A549 (cell line): ENCODE results near the gene SRL. TPM values are rescaled to one million over a fixed set of nuclear protein-coding genes. Genes with fewer than 3 reads are reported as not detected.

Source experiments
- ATAC-seq, 2 experiments: fragments of 200-7000 bp in 1 of 2; fragments of >200 bp in 1 of 2; cut with Nextera tagmentation in 1 of 2; cut with Tn5 transposase in 1 of 2; 3 replicates each; pipeline versions ENCODE4 v1.8.0 to v1.9.1; 2018 to 2020; ENCODE audit warnings: mild to moderate bottlenecking in 1 of 2, moderate library complexity in 1 of 2
- CTCF ChIA-PET: fragments of 300-600 bp; sonication (Branson Sonifier 250); formaldehyde crosslinking; extraction: SDS; loops from one replicate; lab custom pipeline; 2021; ENCODE audit warnings: antibody characterized with exemption, inconsistent platforms; lab: Yijun Ruan, JAX
- POLR2A ChIA-PET: fragments of 350-600 bp; formaldehyde crosslinking; extraction: SDS; loops from one replicate; lab custom pipeline; 2021; ENCODE audit warnings: antibody characterized with exemption, inconsistent platforms; lab: Yijun Ruan, JAX
- DNase-seq, 2 experiments: peaks; one replicate each; pipeline versions ENCODE4 v3.0.0 to v3.0.0-alpha.2; 2011 to 2016; ENCODE audit warnings: low read depth in 1 of 2, low spot score in 1 of 2
- FAIRE-seq: peaks from 2 replicates; lab custom pipeline; 2011; peaks lifted over from hg19 to GRCh38; lab: Jason Lieb, UNC
- H3K27ac ChIP-seq, 2 experiments: fragments of >200 bp; sonication (Bioruptor Twin); formaldehyde crosslinking; 3 replicates each; pipeline ENCODE4 v1.5.1; 2016 to 2017
- H3K4me1 ChIP-seq: fragments of >200 bp; sonication (Bioruptor Twin); formaldehyde crosslinking; 3 replicates; pipeline ENCODE4 v1.6.1; 2016
- H3K4me2 ChIP-seq: fragments of >200 bp; sonication (Bioruptor Twin); formaldehyde crosslinking; 3 replicates; pipeline ENCODE4 v1.6.1; 2016
- H3K4me3 ChIP-seq: fragments of >200 bp; sonication (Bioruptor Twin); formaldehyde crosslinking; 3 replicates; pipeline ENCODE4 v1.5.1; 2016
- H3K9me3 ChIP-seq: fragments of >200 bp; sonication (Bioruptor Twin); formaldehyde crosslinking; 3 replicates; pipeline ENCODE4 v1.6.1; 2016
- BCL3 ChIP-seq: fragments of >200 bp; sonication (Bioruptor Twin); formaldehyde crosslinking; IDR thresholded peaks from 3 replicates; pipeline ENCODE4 v1.6.1; 2016
- CEBPB ChIP-seq, 2 experiments: fragments of >200 bp in 1 of 2; sonication (Bioruptor Twin) in 1 of 2; formaldehyde crosslinking in 1 of 2; IDR thresholded peaks; 2 replicates each; pipeline ENCODE4 v1.6.1; 2012 to 2016
- CHD2 ChIP-seq: fragments of 150-350 bp; IDR thresholded peaks from 2 replicates; pipeline ENCODE4 v1.6.1; 2014; ENCODE audit warnings: low read length; ENCODE audit not compliant: partially characterized antibody
- EHMT2 ChIP-seq: fragments of 200-600 bp; sonication (generic); IDR thresholded peaks from 2 replicates; pipeline ENCODE4 v1.6.1; 2016; ENCODE audit warnings: antibody characterized with exemption, low read depth, mild to moderate bottlenecking, moderate library complexity
- FOXS1 ChIP-seq: fragments of 250-450 bp; sonication (Bioruptor Pico); IDR thresholded peaks from 2 replicates; pipeline ENCODE4 v1.5.0; 2020; ENCODE audit warnings: mild to moderate bottlenecking, moderate library complexity
- HMGXB4 ChIP-seq: fragments of 250-450 bp; sonication (Bioruptor Pico); IDR thresholded peaks from 2 replicates; pipeline ENCODE4 v1.5.0; 2021; ENCODE audit warnings: mild to moderate bottlenecking, moderate library complexity, borderline replicate concordance
- HOXA7 ChIP-seq: fragments of 250-450 bp; sonication (Bioruptor Pico); IDR thresholded peaks from 2 replicates; pipeline ENCODE4 v1.5.0; 2020; ENCODE audit warnings: mild to moderate bottlenecking, moderate library complexity
- JUN ChIP-seq, 2 experiments: fragments of >200 bp; sonication (Bioruptor Twin); formaldehyde crosslinking; IDR thresholded peaks; 2 replicates in 1 of 2; 3 replicates in 1 of 2; pipeline ENCODE4 v1.6.1; 2016 to 2017
- MAZ ChIP-seq: fragments of 150-350 bp; IDR thresholded peaks from 2 replicates; pipeline ENCODE4 v1.6.1; 2014; ENCODE audit warnings: antibody characterized with exemption, low read depth, low read length, borderline replicate concordance
- NPAS2 ChIP-seq: fragments of 250-450 bp; sonication (Bioruptor Pico); IDR thresholded peaks from 2 replicates; pipeline ENCODE4 v1.8.0; 2022; ENCODE audit warnings: mild to moderate bottlenecking, moderate library complexity, borderline replicate concordance
- NR3C1 ChIP-seq: fragments of >200 bp; sonication (Bioruptor Twin); formaldehyde crosslinking; IDR thresholded peaks from 3 replicates; pipeline ENCODE4 v1.6.1; 2017
- PBX3 ChIP-seq: IDR thresholded peaks from 2 replicates; pipeline ENCODE4 v1.6.1; 2012
- SREBF2 ChIP-seq: fragments of 450-650 bp; IDR thresholded peaks from 2 replicates; pipeline ENCODE4 v1.6.1; 2014; ENCODE audit warnings: mild to moderate bottlenecking, moderate library complexity
- ZC3H11A ChIP-seq: fragments of 450-650 bp; IDR thresholded peaks from 2 replicates; pipeline ENCODE4 v1.6.1; 2014; ENCODE audit warnings: antibody characterized with exemption, mild to moderate bottlenecking
- WGBS: methylation state at CpG from one replicate; pipeline ENCODE4 v1.1.6; 2017; ENCODE audit errors: missing lambda C conversion rate; 5-methylcytosine and 5-hydroxymethylcytosine counted together
- polyA plus RNA-seq, 4 experiments: library from polyadenylated mRNA; depleted of rRNA in 3 of 4; stranded (reverse); fragments of >200 nt; fragmentation: RNase III in 1 of 4; extraction: RNeasy Plus Mini Kit Qiagen cat#74134 plus additional on column Dnase treatment in 1 of 4; gene quantifications; 2 replicates in 3 of 4; 3 replicates in 1 of 4; pipeline ENCODE4 v1.2.3, GENCODE V29; 2011 to 2017
- TF ChIP-seq, protein P1 (sequence below): fragments of 250-450 bp; sonication (Bioruptor Pico); IDR thresholded peaks from 2 replicates; pipeline ENCODE4 v1.5.0; 2020; ENCODE audit warnings: low read depth, mild to moderate bottlenecking, moderate library complexity
- TF ChIP-seq, protein P2 (sequence below): fragments of 450-650 bp; IDR thresholded peaks from 2 replicates; pipeline ENCODE4 v1.6.1; 2014; ENCODE audit warnings: antibody characterized with exemption

Gene SRL
- polyA plus RNA-seq, 2 of the 4 experiments (the other 2 are of a cell fraction) = 0.03 TPM; not detected in 1

DNA sequence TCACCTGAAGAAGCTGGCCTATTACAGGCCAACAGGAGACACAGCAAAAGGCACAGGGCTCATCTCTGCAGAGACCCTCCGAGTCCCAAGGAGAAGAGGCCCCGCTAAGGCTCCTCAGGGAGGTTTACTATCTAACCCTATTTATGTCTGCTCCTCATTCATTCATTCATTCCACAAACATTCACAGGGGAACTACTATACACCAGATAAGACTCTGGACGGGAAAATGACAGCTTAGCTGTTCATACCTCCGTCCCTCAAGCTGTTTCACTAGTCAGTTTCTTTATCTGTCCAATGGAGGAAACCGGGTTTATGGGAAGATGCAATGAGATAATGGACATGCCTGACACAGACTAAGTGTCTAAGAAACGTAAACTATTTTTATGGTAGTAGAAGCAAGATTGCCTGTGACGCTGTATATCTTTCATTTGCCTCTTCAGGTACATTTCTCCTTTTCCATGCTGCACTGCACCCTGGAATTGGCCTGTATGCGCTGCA is 62.1 kb downstream of the SRL start:
- CTCF ChIA-PET = interaction anchor here (1.0 kb wide), 1 partner anchor 25 kb away, joined by 3 read pairs; no protein-coding TSS in a partner anchor
- no peak for FAIRE-seq

GRCh38 chr16:4179020-4179419 is 62.9 kb downstream of the SRL start:
- 69% methylated on average over 5 of the region's 5 CpGs for WGBS
- CTCF ChIA-PET = interaction anchor here (0.6 to 1.1 kb wide), 3 partner anchors 24 to 167 kb away, joined by 3 to 4 read pairs (median 4); no protein-coding TSS in a partner anchor
- TF ChIP-seq CEBPB (IDR thresholded peaks at IDR 0.05) = peak; percentile 35 to 43; a peak in 1 of 4 replicates
- TF ChIP-seq NPAS2 (CRISPR knock-in tag) = no peak
- peaks cover 20% of the 10 kb centered on the region for H3K4me1 ChIP-seq
- no peak for FAIRE-seq
- H3K9me3 ChIP-seq = no peaks in the 10 kb centered on the region
- no peak for DNase-seq
- no peak overlapping the region for H3K4me2 ChIP-seq
- no peak for ATAC-seq
- H3K27ac ChIP-seq = no peak overlapping the region
- POLR2A ChIA-PET = interaction anchor here (1.4 kb wide), 1 partner anchor 75 kb away, joined by 3 read pairs; no protein-coding TSS in a partner anchor
- no peak overlapping the region for H3K4me3 ChIP-seq

More for the DNA sequence above, 62.1 kb downstream of the SRL start:
- Histone ChIP-seq H3K4me3 (no peak overlapping the region), H3K9me3 (no peaks in the 10 kb centered on the region), H3K4me1 (peaks cover 24% of the 10 kb centered on the region), H3K4me2 (no peak overlapping the region), H3K27ac (no peak overlapping the region)
- DNase-seq (no peak), ATAC-seq (no peak)
- WGBS = 90% methylated on average over 8 of the region's 8 CpGs
- no peak for TF ChIP-seq BCL3
- no peak for TF ChIP-seq CEBPB (IDR thresholded peaks at IDR 0.05)
- TF ChIP-seq, protein P1, sequence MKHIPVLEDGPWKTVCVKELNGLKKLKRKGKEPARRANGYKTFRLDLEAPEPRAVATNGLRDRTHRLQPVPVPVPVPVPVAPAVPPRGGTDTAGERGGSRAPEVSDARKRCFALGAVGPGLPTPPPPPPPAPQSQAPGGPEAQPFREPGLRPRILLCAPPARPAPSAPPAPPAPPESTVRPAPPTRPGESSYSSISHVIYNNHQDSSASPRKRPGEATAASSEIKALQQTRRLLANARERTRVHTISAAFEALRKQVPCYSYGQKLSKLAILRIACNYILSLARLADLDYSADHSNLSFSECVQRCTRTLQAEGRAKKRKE (CRISPR knock-in tag) = no peak
- TF ChIP-seq NR3C1 = no peak
- TF ChIP-seq ZC3H11A = no peak
- no peak for TF ChIP-seq NPAS2 (CRISPR knock-in tag)
- TF ChIP-seq CHD2 = no peak
- no peak for TF ChIP-seq SREBF2
- no peak for TF ChIP-seq EHMT2
- TF ChIP-seq HMGXB4 = no peak
- no peak for TF ChIP-seq JUN (IDR thresholded peaks at IDR 0.05)
- TF ChIP-seq, protein P2, sequence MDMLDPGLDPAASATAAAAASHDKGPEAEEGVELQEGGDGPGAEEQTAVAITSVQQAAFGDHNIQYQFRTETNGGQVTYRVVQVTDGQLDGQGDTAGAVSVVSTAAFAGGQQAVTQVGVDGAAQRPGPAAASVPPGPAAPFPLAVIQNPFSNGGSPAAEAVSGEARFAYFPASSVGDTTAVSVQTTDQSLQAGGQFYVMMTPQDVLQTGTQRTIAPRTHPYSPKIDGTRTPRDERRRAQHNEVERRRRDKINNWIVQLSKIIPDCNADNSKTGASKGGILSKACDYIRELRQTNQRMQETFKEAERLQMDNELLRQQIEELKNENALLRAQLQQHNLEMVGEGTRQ = no peak
- TF ChIP-seq HOXA7 (CRISPR knock-in tag) = no peak
- POLR2A ChIA-PET = no interaction called here

DNA sequence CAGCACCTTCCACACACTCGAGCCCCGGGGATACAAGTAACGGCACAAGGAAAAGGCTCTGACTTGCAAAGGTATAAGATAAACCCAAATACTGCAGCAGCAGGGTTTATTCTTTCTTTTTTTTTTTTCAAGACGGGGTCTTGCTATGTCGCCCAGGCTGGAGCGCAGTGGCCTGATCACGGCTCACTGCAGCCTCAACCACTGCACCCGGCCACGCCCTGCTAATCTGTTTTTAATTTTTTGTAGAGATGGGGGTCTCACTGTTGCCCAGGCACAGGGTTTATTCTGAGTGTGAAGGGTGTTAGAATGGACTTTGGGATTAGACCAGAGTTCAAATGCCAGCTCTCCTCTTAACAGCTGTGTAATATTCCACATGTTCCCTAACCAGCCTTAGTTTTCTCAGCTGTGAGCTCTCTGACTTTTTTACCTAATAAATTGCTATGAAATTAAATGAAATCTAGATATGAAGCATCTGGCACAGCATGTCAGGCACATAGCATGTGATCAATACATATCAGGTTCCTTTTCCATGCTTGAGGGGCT is 63.3 kb downstream of the SRL start:
- Histone ChIP-seq H3K4me2 (no peak overlapping the region), H3K4me1 (peaks cover 20% of the 10 kb centered on the region), H3K9me3 (no peaks in the 10 kb centered on the region), H3K27ac (no peak overlapping the region), H3K4me3 (no peak overlapping the region)
- no peak for TF ChIP-seq MAZ
- no peak for TF ChIP-seq PBX3
- no peak for TF ChIP-seq FOXS1
- ATAC-seq (no peak), DNase-seq (no peak), FAIRE-seq (no peak)
- ChIA-PET CTCF (interaction anchor here (0.6 to 2.0 kb wide), 3 partner anchors 26 to 196 kb away, joined by 4 to 5 read pairs (median 4); no protein-coding TSS in a partner anchor), POLR2A (interaction anchor here (1.4 kb wide), 1 partner anchor 76 kb away, joined by 3 read pairs; no protein-coding TSS in a partner anchor)
- WGBS = 93% methylated on average over 9 of the region's 9 CpGs
